HepG2 (cell line): ENCODE measurements around the gene CMPK1. TPM values are rescaled to one million over a fixed set of nuclear protein-coding genes. Genes with fewer than 3 reads are reported as not detected.

ENCODE experiments used
- BRCA1 ChIP-seq: sonication (generic); formaldehyde crosslinking; IDR thresholded peaks from 2 replicates; pipeline ENCODE4 v1.4.0; 2020; ENCODE audit warnings: missing genetic modification reagents
- CHCHD3 ChIP-seq: sonication (generic); formaldehyde crosslinking; IDR thresholded peaks from 2 replicates; pipeline ENCODE4 v1.8.0; 2022; ENCODE audit warnings: mild to moderate bottlenecking, missing genetic modification reagents, moderate library complexity
- ESRRA ChIP-seq: sonication (generic); formaldehyde crosslinking; IDR thresholded peaks from 2 replicates; pipeline ENCODE4 v1.5.1; 2020; ENCODE audit warnings: mild to moderate bottlenecking, low read depth, missing genetic modification reagents
- FOSL2 ChIP-seq: sonication (generic); formaldehyde crosslinking; IDR thresholded peaks from 2 replicates; pipeline ENCODE4 v1.4.0; 2020; ENCODE audit warnings: missing genetic modification reagents
- KLF12 ChIP-seq: sonication (generic); formaldehyde crosslinking; IDR thresholded peaks from 2 replicates; pipeline ENCODE4 v1.4.0; 2020; ENCODE audit warnings: missing genetic modification reagents, borderline replicate concordance
- MXD3 ChIP-seq: IDR thresholded peaks from 2 replicates; pipeline ENCODE4 v1.6.1; 2016; ENCODE audit warnings: mild to moderate bottlenecking, missing biosample characterization, missing genetic modification reagents
- NR3C1 ChIP-seq: sonication (generic); formaldehyde crosslinking; IDR thresholded peaks from 2 replicates; pipeline ENCODE4 v1.4.0; 2020; ENCODE audit warnings: missing genetic modification reagents
- RBM39 ChIP-seq: fragments of 200-400 bp; formaldehyde crosslinking; IDR thresholded peaks from one replicate; pipeline ENCODE4 v1.6.1; 2018; ENCODE audit warnings: antibody characterized with exemption, mild to moderate bottlenecking, low read depth, low read length; ENCODE audit not compliant: poor library complexity, severe bottlenecking
- RFX5 ChIP-seq: IDR thresholded peaks from 2 replicates; pipeline ENCODE4 v1.6.1; 2011; ENCODE audit warnings: low read depth, low read length, improper control_type of control experiment
- SP5 ChIP-seq: IDR thresholded peaks from 2 replicates; pipeline ENCODE4 v1.6.1; 2016; ENCODE audit warnings: low read depth, borderline replicate concordance
- ZBTB43 ChIP-seq: sonication (generic); formaldehyde crosslinking; conservative IDR thresholded peaks from 2 replicates; pipeline ENCODE4 v1.4.0; 2020; ENCODE audit warnings: missing genetic modification reagents
- ZMAT3 ChIP-seq: sonication (generic); formaldehyde crosslinking; conservative IDR thresholded peaks from 2 replicates; pipeline ENCODE4 v1.7.0; 2021; ENCODE audit warnings: missing genetic modification reagents
- ZNF136 ChIP-seq: sonication (generic); formaldehyde crosslinking; IDR thresholded peaks from 2 replicates; pipeline ENCODE4 v1.8.1; 2022; ENCODE audit warnings: low read depth, mild to moderate bottlenecking, moderate library complexity, missing genetic modification reagents
- ZNF24 ChIP-seq: fragments of 450-650 bp; IDR thresholded peaks from 2 replicates; pipeline ENCODE4 v1.6.1; 2017; ENCODE audit warnings: antibody characterized with exemption, mild to moderate bottlenecking
- ZNF512B ChIP-seq: sonication (generic); formaldehyde crosslinking; IDR thresholded peaks from 2 replicates; pipeline ENCODE4 v1.5.1; 2020; ENCODE audit warnings: missing genetic modification reagents, mild to moderate bottlenecking, borderline replicate concordance
- polyA plus RNA-seq, 8 experiments: library from polyadenylated mRNA; depleted of rRNA in 3 of 8; stranded (reverse) in 7 of 8; unstranded in 1 of 8; fragments of >200 nt; fragmentation: Illumina TruSeq in 4 of 8; extraction: Trizol in 4 of 8; gene quantifications; 2 replicates each; pipeline versions ENCODE4 v1.2.1 to v1.2.3, GENCODE V29; 2011 to 2016; ENCODE audit warnings: low read depth in 4 of 8, missing spikeins in 1 of 8, mixed read lengths in 1 of 8; ENCODE audit not compliant: insufficient read depth in 1 of 8
- total RNA-seq, 5 experiments: library from RNA; depleted of rRNA; stranded (reverse); fragments of >200 nt; fragmentation: Illumina TruSeq; extraction: Trizol; gene quantifications; 2 replicates each; pipeline ENCODE4 v1.2.3, GENCODE V29; 2016; ENCODE audit warnings: low read depth in 1 of 5
- TF ChIP-seq, protein P1 (sequence below): sonication (generic); formaldehyde crosslinking; IDR thresholded peaks from 2 replicates; pipeline ENCODE4 v1.4.0; 2020; ENCODE audit warnings: missing genetic modification reagents, borderline replicate concordance
- TF ChIP-seq, protein P2 (sequence below): sonication (generic); formaldehyde crosslinking; IDR thresholded peaks from 2 replicates; pipeline ENCODE4 v1.8.0; 2022; ENCODE audit warnings: missing genetic modification reagents, mild to moderate bottlenecking, inconsistent platforms, borderline replicate concordance
- TF ChIP-seq, protein P3 (sequence below), 2 experiments: sonication (generic) in 1 of 2; formaldehyde crosslinking in 1 of 2; IDR thresholded peaks; 2 replicates each; pipeline versions ENCODE4 v1.4.0 to v1.6.1; 2018 to 2020; ENCODE audit warnings: missing genetic modification reagents in 2 of 2, borderline replicate concordance in 1 of 2, low read depth in 1 of 2, mild to moderate bottlenecking in 1 of 2, missing biosample characterization in 1 of 2

Gene CMPK1
- total and polyA plus RNA-seq, 2 of the 13 experiments (the other 11 are each of a cell fraction or from before 2014, with no cell fraction given), result 38.3 to 92.0 TPM

DNA sequence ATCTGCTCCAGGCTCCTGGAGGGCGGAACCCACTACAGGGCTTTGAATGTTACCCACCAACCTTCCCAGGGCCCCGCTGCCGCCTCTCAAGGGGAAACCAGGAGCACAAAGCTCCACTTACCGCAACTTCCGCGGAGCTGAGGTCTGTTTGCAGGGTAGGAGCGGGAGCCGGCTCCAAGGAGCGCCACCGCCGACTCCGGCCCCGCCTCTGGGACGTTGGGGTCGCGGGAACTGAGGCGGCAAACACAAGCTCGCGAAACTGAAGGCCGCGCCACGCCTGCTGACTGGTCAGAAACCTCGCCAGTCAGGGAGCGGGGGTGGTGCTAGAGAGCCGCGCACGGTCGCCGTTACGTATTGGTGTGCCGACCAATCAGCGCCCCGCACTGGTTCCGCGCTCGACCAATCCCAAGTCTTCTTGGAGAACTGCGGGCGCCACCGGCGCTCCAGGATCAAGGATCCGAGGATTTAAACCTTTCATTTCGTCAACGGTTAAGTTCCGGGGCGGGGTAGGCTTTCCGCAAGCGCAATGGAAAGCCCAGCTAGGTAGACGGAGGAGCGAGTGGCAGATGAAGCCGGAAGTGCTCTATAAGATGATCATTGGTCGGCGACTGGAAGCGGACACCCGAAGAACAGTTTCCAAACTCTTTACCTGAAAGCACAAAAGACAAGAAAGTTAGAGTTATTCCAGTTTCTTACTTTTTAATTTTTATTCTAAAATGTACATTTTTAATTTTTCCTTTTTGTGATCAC is 19.5 kb upstream of the CMPK1 start, which contains the start of gene STIL (continued):
- TF ChIP-seq ZNF512B (CRISPR knock-in tag) (no peak), ZNF136 (no peak), KLF12 (CRISPR knock-in tag) (no peak), BRCA1 (CRISPR knock-in tag) (no peak), ZMAT3 (CRISPR knock-in tag) (peak; percentile 49; the same call in 1 of the 2 replicates), RBM39 (peak; percentile 55), ESRRA (CRISPR knock-in tag) (no peak), FOSL2 (CRISPR knock-in tag) (no peak), MXD3 (CRISPR knock-in tag) (no peak), ZNF24 (no peak), SP5 (peak; percentile 49; the same call in 1 of the 2 replicates), CHCHD3 (CRISPR knock-in tag) (no peak), RFX5 (peak; percentile 69), ZBTB43 (CRISPR knock-in tag) (no peak), NR3C1 (no peak)
- TF ChIP-seq, protein P1, sequence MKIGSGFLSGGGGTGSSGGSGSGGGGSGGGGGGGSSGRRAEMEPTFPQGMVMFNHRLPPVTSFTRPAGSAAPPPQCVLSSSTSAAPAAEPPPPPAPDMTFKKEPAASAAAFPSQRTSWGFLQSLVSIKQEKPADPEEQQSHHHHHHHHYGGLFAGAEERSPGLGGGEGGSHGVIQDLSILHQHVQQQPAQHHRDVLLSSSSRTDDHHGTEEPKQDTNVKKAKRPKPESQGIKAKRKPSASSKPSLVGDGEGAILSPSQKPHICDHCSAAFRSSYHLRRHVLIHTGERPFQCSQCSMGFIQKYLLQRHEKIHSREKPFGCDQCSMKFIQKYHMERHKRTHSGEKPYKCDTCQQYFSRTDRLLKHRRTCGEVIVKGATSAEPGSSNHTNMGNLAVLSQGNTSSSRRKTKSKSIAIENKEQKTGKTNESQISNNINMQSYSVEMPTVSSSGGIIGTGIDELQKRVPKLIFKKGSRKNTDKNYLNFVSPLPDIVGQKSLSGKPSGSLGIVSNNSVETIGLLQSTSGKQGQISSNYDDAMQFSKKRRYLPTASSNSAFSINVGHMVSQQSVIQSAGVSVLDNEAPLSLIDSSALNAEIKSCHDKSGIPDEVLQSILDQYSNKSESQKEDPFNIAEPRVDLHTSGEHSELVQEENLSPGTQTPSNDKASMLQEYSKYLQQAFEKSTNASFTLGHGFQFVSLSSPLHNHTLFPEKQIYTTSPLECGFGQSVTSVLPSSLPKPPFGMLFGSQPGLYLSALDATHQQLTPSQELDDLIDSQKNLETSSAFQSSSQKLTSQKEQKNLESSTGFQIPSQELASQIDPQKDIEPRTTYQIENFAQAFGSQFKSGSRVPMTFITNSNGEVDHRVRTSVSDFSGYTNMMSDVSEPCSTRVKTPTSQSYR (CRISPR knock-in tag), result no peak
- TF ChIP-seq, protein P2, sequence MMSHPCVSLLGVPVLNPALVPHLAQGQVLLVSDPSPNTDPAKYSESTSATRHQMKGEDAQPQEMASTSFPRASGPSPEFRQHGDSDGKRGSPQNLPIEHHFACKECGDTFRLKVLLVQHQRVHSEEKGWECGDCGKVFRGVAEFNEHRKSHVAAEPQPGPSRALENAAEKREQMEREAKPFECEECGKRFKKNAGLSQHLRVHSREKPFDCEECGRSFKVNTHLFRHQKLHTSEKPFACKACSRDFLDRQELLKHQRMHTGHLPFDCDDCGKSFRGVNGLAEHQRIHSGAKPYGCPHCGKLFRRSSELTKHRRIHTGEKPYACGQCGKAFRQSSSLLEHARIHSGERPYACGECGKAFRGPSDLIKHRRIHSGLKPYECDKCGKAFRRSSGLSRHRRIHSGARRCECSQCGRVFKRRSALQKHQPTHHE (CRISPR knock-in tag), result no peak
- TF ChIP-seq, protein P3, sequence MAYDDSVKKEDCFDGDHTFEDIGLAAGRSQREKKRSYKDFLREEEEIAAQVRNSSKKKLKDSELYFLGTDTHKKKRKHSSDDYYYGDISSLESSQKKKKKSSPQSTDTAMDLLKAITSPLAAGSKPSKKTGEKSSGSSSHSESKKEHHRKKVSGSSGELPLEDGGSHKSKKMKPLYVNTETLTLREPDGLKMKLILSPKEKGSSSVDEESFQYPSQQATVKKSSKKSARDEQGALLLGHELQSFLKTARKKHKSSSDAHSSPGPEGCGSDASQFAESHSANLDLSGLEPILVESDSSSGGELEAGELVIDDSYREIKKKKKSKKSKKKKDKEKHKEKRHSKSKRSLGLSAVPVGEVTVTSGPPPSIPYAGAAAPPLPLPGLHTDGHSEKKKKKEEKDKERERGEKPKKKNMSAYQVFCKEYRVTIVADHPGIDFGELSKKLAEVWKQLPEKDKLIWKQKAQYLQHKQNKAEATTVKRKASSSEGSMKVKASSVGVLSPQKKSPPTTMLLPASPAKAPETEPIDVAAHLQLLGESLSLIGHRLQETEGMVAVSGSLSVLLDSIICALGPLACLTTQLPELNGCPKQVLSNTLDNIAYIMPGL (CRISPR knock-in tag; IDR thresholded peaks at IDR 0.05; ENCODE audit: borderline replicate concordance in 1 of 2, low read depth in 1 of 2), result peak in 1 of 2 experiments; percentile 46; a peak in 1 of 4 replicates
